NCI-H2029 (cell line): ENCODE measurements around the gene PEX14.
"Not testable (repeated sequence)": the region's sequence is repeated elsewhere in the genome, so short reads cannot be mapped to it uniquely, and the experiment has no call there.

ENCODE experiments used
- DNase-seq: peaks from one replicate; lab custom pipeline; 2025; lab: John Stamatoyannopoulos, UW

PEX14 gene

DNA sequence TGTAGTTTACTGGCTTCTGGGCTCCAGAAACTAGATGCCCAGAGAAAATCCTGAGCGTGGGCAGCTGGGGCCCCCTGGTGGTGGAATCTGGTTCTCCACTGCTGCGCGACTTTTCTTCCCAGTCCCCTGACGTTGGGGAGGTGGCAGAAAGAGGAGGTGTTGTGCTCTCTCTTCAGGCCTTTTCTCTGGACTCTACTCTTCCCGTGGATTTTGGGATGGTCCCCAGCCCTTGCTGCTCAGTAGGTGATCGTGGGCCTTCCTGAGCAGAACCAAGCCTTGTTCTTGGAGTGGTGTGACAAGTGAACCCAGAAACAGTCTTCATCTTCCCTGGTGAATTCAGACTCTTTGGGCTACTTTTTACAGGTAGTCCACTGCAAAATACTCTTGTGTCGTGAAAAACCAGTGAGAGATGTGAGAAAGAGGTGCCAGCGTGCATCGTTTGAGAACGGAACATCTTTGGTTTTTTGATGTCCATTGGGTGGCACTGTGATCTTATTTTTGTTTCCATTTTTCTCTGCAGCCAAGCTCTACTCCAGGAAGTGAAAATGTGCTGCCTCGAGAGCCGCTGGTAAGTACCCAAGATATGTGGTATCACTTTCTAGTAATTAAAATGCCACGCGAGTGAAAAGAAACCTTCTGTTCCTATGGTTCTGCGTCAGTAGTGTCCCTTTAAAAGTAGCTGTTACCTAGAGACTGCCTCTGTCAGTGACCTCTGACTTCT lies 20.2 kb downstream of the PEX14 start:
- DNase-seq = peak; percentile 58

DNA sequence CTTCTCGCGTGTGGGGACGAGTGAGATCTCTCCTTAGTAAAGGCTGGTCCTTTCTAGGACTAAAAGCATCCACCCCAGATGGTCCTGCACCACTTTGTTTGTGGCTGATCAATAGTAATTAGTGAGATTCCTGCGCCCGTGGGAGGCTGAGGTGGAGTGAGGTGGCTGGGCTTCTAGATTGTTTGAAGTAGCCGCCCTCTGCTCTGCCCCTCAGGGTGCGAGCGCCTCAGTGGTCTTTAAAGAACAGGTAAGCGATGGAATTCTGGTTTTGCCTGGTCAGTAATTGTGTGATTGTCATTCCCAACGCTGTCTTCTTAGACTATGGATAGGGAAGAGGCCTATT lies 20.7 kb downstream of the PEX14 start:
- no peak for DNase-seq

DNA sequence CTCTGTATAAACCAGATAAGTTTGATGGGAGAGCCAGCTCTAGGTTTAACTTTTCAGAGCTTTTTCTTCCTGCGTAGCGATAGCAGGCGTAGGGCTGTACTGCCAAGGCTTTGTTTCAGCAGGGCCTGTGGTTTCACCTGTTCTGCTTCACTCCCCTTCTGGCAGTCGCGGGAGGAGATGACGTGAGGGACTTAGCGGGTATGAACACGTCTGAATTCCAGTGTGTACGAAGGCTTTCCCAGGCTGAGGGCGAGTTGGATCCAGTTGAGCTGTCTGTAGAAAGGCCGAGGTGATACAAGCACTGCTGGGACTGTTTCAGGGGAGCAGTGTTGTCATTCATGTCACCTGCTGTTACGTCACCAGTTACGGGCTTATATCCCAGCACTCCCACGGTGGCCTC lies 21.2 kb downstream of the PEX14 start:
- no peak for DNase-seq

DNA sequence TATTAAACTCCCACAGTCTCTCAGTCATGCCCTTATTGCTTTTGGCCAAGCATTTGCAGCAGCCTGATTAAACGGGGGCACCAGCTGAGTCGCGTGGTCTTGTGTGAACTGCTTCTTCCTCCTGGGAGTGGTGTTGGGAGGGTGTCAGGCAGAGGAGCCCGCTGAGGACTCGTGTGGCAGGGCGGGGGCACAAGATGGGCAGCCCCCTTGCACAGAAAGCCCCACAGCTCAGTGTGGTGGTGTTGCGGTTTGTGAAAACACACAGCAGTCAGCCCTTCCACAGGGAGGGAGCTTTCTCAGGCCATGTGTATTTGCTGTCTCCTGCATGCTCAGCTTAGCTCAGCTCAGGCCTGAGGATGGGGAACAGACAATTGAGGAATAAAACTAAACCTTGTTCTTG lies 22.4 kb downstream of the PEX14 start:
- DNase-seq = no peak

DNA sequence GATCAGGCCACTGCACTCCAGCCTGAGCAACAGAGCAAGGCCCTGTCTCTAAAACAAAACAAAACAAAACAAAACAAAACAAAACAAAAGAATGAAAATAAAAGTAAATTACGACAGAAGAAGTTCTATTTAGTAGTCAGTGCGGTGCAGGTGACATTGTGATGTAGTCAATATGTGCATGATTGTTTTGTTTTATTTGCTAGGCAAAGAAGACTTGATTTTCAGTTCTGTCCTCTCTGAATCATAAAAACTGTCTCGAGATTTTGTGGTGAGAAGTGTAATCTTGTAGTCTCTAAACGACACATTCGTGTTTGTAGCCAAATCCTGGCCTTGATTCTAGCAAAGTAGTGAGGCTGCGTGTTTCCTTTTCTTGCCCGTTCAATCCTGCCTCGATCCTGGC lies 23.5 kb downstream of the PEX14 start:
- DNase-seq = no peak

DNA sequence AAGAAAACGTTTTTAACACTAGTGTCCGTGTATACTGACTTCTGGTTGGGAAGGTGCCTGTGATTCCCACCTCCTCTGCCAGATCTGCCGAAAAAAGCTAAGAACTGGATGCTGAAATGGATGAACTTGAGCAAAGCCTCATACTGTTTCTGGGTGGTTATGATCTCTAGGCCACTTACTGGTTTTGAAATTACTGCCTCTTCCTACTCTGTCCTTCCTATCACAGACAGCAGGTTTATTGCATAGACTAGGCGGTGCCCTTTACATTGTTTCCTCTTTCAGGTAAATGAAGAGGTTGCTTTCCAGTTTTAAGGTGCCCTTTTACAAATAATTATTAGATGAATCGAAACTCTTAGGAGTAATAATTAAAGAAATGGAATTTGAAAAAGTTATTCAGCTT lies 27.5 kb downstream of the PEX14 start:
- no peak for DNase-seq

DNA sequence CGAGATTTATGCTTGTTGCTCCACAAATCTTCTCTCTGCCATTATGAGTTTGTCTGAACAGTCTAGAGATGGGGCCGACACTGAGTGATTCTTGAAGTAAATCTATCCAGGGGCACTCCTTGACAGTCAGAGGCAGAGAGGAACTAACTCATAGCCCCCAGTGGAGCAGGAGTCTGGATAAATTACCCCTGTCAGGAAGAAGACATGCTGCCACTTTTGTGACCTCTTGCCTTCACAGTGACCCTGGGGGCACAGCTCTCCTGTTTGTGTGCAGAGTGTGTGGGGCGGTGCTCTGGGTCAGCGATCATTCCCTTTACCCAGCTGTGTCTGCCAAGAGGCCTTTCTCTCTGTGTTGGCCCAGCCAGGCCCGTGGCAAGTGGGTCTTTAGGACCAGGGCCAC lies 29.5 kb downstream of the PEX14 start:
- no peak for DNase-seq

DNA sequence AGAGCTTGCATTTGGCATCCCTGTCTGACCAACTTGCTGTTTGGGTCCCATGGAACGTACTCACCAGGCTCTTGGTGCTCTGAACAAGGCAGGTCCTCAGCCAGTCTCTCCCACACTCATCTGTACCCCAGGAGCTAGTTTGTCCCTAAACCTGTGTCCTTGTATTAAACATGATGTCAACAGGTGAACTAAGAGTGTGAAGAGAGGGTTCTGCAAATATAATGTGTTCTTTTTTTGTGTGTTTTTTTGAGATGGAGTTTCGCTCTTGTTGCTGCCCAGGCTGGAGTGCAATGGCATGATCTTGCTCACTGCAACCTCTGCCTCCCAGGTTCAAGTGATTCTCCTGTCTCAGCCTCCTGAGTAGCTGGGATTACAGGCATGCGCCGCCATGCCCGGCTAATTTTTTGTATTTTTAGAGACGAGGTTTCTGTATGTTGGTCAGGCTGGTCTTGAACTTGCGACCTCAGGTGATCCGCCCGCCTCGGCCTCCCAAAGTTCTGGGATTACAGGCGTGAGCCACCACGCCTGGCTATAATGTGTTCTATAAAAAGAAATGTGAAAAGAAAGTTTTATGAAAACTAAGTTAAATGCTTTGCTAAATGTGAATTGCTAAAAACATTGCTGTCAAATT lies 31.4 kb downstream of the PEX14 start:
- DNase-seq = not testable (repeated sequence)

DNA sequence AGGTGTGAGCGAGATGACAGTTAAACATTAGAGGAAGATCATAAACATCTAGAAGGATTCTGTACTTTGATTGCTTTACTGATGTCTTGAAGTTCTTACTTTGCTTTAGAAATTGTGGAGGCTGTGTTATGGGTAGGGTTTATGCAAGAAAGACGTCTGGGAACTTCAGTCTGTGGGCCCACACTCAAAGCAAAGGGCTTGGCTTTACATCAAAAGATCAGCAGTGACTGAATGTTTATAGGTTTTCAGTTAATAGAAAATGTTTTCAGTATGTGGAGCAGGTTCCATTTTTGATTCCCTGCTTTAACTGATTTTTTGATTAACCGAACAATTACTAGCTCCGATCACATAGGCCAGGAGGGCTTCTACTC lies 31.9 kb downstream of the PEX14 start:
- DNase-seq = no peak

DNA sequence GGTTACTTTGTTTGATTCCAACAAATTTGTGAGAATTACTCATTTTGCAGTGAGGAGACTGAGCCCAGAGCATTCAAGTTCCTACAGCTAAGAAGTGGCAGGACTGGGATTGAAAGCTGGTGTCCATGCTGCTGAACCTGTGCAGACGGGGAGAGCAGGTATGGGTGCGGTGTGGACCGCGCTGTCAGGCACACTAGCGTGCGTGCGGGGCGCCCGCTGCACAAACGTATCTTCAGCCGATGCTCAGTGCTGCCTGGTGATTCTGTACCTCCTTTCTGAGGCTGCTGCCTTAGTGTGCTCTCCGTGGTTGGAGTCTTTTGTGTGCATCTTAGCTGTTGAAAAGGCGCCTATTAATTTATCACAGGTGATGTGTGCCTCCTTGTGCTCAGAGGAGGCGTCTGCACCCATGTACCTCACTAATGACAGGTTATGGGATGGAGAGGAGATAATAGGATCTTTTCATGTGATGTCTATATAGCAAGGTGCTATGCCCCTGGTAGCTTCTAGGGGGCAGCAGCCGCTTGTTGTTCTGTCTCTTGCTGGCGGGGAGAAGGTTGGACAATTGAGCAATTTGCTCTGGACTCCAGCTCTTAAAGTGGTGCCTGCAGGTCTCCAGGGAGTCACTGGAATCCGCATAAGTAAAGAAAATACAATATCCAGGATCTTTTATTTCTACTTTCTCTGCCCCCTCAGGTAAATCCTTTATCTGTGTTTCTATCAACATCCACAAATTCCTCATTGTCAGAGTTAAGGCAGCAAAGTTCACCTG lies 32.5 kb downstream of the PEX14 start:
- peak; percentile 35 for DNase-seq

DNA sequence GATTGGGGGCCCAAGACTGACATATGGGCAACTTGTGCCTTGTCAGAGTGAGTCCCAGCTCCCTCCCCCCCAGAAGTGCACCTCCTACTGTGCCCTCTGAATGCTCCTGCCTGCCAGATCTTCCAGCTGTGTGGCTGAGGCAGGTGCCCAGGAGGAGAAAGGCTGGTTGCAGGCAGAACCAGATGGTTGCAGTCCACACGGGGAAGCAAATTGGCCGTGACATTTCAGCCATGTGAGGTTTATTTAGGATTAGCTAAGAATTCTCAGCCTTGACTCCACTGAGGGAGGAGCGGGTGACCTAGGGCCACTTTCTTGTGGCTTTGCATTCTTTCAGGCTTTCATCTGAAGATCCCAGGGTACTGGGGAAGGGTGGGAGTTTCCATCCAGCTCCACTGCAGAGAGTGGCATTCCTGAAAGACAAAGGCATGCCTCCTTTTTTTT lies 33.8 kb downstream of the PEX14 start:
- no peak for DNase-seq

DNA sequence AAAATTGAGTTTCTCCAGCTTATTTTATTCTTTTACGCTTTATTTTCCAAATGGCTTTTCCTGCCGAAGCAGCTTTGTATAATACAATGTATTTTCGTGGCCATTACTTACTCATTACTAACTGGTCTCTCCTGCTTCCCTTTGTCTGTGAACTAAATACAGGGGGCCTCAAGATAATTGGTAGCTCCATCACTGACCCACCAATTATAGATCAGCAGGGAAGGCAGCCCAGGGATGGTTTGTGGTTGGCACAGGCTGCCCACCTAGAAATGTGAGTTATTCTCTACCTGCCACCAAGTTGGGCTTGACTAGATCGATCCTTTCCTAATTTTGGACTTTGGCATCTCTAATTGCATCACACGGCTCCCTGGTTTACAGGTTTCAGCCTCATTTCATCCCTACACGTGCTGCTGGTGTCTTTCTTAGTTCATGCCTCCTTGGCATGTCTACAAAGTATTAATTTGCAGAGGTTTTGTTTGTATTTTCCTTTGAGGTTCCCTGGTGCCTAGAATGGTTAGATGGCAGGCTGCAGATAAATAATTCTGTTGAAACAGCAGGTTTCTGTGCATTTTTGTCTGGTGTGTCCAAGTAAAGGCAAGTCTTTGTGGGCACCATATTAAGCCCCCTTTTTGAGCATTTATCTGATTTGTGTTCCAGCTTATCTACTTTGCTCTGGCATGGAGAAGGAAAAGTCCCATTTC lies 35.2 kb downstream of the PEX14 start:
- DNase-seq = no peak

DNA sequence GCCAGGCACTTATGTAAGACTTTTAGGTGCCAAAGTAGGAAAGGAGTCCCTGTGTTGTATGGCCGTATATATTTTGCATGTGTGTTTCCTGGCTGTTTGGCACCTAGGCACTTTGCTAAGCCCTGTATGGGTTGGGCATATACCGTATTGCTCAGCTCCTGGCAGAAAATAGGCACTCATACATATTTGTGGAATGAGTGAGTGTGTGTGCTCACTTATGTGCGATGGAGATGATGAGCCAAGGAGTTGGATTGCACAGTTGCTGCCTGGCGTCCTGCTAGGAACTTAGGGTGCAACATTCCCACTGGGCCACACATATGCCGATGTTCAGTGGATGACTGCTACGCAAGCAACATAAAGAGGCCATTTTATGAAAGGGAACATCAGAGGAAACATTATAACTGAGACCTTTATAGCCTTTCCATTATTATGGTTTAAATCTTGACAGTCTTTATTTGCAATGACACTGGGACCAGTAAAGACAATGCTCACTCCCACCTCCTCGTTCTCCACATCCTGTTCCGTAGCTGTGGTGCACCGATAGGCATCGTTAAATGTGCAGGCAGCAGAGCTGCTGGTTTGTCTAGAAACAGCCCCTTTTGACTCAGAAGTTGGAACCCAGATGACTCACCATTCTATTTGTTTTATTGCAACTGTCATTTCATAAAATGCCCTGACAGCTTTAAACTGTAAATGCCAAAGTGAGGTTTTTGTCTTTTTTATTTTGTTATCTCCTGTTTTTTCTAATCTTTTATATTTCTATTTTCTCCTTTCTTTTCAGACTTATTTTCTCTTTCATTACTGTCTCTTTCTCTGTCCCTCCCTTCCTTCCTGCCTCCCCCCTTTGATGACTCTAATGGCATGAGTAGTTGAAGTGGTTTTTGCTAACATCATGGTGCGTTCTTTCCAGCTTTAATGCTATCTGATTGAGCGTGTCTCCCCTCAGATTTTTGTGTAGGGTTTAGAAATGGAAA lies 36.1 kb downstream of the PEX14 start:
- DNase-seq = peak; percentile 13

DNA sequence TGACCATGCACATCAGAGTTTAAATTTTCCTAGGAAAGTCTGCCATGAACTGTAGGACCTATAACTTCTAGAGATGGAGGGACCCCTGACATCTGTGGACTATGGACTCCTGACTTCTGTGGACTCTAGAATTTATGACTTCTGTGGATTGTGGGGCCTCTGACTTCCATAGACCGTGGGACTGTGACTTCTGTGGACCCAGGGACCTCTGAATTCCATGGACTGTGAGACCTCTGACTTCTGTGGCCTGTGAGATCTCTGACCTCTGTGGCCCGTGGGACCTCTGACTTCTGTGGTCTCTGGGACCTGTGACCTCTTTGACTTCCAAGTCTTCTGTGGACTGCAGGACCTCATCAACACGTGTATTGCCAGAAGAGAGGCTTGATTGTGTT lies 36.7 kb downstream of the PEX14 start:
- DNase-seq = no peak

DNA sequence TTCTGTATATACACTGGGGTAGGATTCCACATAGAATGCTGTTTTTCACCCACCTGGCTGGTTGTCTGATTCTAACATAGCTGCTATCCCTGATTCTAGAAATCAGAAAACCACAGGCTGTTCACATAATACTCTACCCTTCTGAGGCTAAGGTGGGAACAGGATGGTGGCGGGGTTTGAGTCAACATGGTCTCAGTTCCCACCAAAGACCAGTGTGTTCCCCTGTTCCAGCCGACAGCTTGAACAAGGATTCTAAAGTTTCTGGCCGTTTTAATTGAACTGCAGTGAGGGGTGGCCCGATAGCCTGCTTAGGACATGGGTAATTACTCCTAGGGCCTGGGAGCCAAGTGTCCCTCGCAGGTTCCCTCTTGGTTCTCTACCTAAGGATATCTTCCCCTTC lies 38.4 kb downstream of the PEX14 start:
- no peak for DNase-seq

DNA sequence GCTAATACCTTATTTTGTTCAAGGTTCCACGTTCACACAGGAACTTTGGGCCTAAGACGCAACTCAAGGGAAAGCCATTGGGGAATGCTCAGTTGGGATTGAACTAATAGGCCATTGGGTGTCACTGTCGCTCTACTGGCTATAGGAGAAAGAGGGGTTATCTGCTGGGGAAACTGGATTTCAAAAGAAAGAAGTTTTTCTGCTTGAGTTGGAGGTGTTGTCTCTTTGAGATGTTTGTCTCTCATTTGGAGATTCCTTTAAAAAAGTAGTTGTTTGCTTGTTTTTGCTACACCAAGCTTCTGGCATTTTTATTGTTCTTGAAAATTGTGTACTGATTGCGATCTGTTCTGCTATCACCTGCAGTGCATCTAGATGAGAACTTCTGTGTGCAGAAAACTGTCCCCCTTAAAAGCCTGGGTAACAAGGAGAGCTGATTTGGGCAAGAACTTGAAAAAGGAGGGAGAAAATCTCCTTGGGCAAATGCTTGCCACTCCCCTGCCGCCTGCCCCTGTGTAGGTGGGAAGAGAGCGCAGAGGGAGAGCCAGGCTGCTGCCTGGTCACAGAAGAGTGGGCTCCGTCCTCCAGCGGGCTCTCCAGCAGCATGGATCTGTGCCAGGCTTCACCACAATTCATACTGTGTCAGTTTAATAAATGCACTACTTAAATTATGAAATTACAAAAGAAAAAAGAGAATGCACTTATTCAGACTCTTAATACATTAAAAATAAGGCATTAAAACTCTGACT lies 39.9 kb downstream of the PEX14 start:
- DNase-seq = peak; percentile 49

DNA sequence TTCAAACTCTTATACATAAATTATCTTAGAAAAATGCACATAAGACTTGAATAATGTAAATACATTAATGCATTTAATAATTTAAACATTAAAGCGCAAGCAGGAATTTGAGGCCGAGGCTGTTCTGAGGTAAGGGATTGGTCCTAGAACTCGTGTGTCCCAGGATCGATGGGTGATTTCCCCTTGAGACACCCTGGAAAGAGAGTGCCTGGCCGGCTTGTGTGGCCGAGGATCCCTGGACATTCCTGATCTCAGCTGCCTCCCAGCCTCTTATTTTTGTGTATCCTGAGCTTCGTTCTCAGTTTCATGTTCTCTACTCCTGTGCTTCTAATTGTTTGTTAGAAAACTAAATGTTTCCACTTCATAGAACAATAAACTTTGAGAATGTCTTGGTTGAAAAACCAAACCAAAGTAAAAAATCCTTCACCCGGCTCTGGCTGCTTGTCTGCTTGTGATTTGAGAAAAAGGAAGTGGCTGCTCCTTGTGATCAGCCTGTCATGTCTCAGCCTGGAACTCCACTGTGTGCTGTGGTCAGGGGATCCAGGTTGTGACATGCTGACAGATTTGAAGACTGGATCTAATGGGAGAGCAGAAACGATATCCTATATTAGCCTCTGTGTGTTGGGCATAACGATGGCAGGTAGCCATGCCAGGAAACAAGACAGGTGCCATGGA lies 40.7 kb downstream of the PEX14 start:
- DNase-seq = no peak

DNA sequence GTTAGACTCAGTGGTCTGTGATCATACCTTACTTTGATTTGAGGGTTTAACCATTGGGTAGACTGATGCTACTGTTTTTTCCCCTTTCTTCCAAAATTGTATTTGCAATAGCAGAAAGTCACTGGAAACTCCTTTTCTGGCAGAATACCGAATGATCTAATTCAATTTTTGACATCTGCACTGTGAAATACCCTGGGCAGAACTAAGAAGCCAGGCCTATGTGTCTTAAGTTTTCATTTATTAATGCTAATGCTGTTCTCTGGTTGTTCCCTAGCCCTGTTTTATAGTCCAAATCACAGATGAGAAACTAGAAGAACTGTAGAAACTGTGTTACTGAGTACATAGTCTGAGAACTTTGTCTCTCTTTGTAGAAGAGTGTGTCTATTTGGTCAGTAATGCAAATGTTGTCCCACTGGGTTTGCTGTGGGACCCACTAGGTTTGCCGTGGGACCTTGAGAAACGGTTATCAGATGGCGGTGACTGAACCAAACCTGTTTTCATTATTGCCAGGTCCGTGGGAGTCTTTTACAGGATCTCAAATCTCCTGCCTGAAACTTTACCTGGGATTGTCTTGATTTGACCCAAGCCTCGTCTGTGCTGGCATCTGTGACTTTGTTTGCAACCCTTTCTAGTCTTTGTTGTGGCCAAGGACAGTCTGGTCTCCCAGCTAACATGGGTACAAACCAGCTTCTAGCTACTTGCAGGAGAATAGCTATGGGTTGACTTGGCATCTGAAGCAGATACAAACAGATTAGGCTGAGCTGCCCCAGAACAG lies 41.4 kb downstream of the PEX14 start:
- DNase-seq = no peak

DNA sequence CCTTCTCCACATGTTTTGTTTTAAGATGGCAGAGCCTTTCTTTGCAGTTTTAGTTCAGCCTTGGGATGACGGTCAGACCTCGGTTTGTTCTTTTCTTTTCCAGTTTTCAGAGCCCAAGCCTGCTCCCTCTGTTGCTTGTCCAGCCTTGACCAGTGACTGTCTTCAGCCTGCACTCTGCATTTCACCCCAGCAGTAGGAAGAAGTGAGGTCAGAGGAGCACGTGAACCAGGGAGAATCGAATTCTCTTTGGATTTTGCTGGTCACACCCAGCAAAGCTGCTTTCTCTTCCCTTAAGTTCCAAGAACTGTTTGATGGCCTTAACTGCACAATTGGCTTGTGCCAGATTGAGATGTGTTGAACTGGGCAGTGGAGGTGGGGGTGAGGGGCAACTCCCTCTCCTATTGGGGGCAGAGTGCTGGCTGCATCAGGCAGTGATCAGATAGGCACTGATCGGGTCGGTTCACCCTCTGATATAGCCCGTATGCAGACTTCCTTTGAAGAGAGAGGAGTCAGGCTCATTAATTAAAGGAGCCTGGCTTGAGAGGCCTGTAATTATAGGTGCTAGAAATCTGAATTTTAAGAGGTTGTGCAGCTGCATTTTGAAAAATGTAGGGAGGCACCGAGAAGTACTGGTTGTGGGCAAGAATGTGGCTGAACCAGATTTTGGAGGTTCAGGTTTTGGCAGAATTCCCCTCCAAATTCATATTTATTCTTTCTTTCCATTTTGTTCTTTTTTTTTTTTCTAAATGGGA lies 42.4 kb downstream of the PEX14 start:
- DNase-seq = no peak
